Neural cell (in vitro differentiated cells): ENCODE data around the gene WDSUB1. TPM values are rescaled to one million over a fixed set of nuclear protein-coding genes. Genes with fewer than 3 reads are reported as not detected.
A peak's percentile ranks its signal among the peaks of the same experiment; 100 is the strongest.

Source experiments
- H2AFZ ChIP-seq: fragments of 200-600, 300-800 bp; sonication (generic), shearing (Covaris generic); 2 replicates; pipeline ENCODE4 v1.6.0; 2014; ENCODE audit warnings: low read depth, mild to moderate bottlenecking, antibody characterized with exemption, low read length, moderate library complexity
- H3F3A ChIP-seq: fragments of 200-600 bp; shearing (Covaris generic); 2 replicates; pipeline ENCODE4 v1.6.1; 2016; ENCODE audit warnings: mild to moderate bottlenecking, moderate library complexity, mixed read lengths, antibody characterized with exemption, low read length; ENCODE audit not compliant: insufficient read depth, poor library complexity, severe bottlenecking
- H3K27ac ChIP-seq: fragments of 200-600, 300-800 bp; sonication (generic), shearing (Covaris generic); 2 replicates; pipeline ENCODE4 v1.5.1; 2014; ENCODE audit warnings: mild to moderate bottlenecking, low read length, moderate library complexity
- H3K27me3 ChIP-seq: fragments of 300-800, 200-600 bp; sonication (generic), shearing (Covaris generic); 2 replicates; pipeline ENCODE4 v1.6.0; 2014; ENCODE audit warnings: mild to moderate bottlenecking, low read depth, low read length, moderate library complexity; ENCODE audit not compliant: insufficient read depth
- H3K36me3 ChIP-seq: fragments of 300-800, 200-600 bp; sonication (generic), shearing (Covaris generic); 2 replicates; pipeline ENCODE4 v1.5.1; 2014; ENCODE audit warnings: mild to moderate bottlenecking, antibody characterized with exemption, low read length, moderate library complexity; ENCODE audit not compliant: insufficient read depth
- H3K4me2 ChIP-seq: fragments of 300-800, 200-600 bp; sonication (generic), shearing (Covaris generic); 2 replicates; pipeline ENCODE4 v1.6.0; 2014; ENCODE audit warnings: mild to moderate bottlenecking, low read length
- H3K4me3 ChIP-seq: fragments of 300-800, 200-600 bp; sonication (generic), shearing (Covaris generic); 2 replicates; pipeline ENCODE4 v1.5.1; 2014; ENCODE audit warnings: mild to moderate bottlenecking, low read length, moderate library complexity
- H3K79me2 ChIP-seq: fragments of 200-600 bp; shearing (Covaris generic); replicated peaks from 2 replicates; pipeline ENCODE4 v1.6.0; 2014; ENCODE audit warnings: mild to moderate bottlenecking, low read length, moderate library complexity; ENCODE audit not compliant: insufficient read depth
- H3K9ac ChIP-seq: fragments of 300-800, 200-600 bp; sonication (generic), shearing (Covaris generic); 2 replicates; pipeline ENCODE4 v1.6.1; 2016; ENCODE audit warnings: mild to moderate bottlenecking, low read length, mixed read lengths
- H3K9me2 ChIP-seq: fragments of 200-600 bp; shearing (Covaris generic); 2 replicates; pipeline ENCODE4 v1.6.1; 2016; ENCODE audit warnings: mild to moderate bottlenecking, low read length, mixed read lengths; ENCODE audit not compliant: insufficient read depth
- H3K9me3 ChIP-seq: fragments of 200-600, 300-800 bp; sonication (generic), shearing (Covaris generic); 2 replicates; pipeline ENCODE4 v1.6.1; 2016; ENCODE audit warnings: mild to moderate bottlenecking, mixed run types, low read length, moderate library complexity, mixed read lengths
- H4K20me1 ChIP-seq: fragments of 200-600 bp; shearing (Covaris generic); 2 replicates; pipeline ENCODE4 v1.6.1; 2016; ENCODE audit warnings: mild to moderate bottlenecking, mixed run types; ENCODE audit not compliant: insufficient read depth
- EP300 ChIP-seq: fragments of 450-650 bp; conservative IDR thresholded peaks from 2 replicates; pipeline ENCODE4 v1.6.1; 2014; ENCODE audit warnings: antibody characterized with exemption, mild to moderate bottlenecking, moderate library complexity; ENCODE audit not compliant: poor library complexity, severe bottlenecking
- EZH2 ChIP-seq: fragments of 200-600, 300-800 bp; shearing (Covaris generic), sonication (generic); IDR thresholded peaks from 2 replicates; pipeline ENCODE4 v1.6.1; 2014; ENCODE audit warnings: antibody characterized with exemption, low read length, borderline replicate concordance, mild to moderate bottlenecking; ENCODE audit not compliant: insufficient read depth, poor library complexity, severe bottlenecking
- MXI1 ChIP-seq: fragments of 450-650 bp; conservative IDR thresholded peaks from 2 replicates; pipeline ENCODE4 v1.6.1; 2014; ENCODE audit warnings: antibody characterized with exemption, mild to moderate bottlenecking; ENCODE audit not compliant: poor library complexity, severe bottlenecking
- POLR2AphosphoS5 ChIP-seq: IDR thresholded peaks from 2 replicates; pipeline ENCODE4 v1.6.1; 2012
- RAD21 ChIP-seq: fragments of 450-650 bp; conservative IDR thresholded peaks from 2 replicates; pipeline ENCODE4 v1.6.1; 2014; ENCODE audit warnings: antibody characterized with exemption, mild to moderate bottlenecking, moderate library complexity
- SMC3 ChIP-seq: fragments of 450-650 bp; conservative IDR thresholded peaks from 2 replicates; pipeline ENCODE4 v1.6.1; 2014; ENCODE audit warnings: antibody characterized with exemption, mild to moderate bottlenecking, moderate library complexity; ENCODE audit not compliant: poor library complexity
- TAF1 ChIP-seq: IDR thresholded peaks from 2 replicates; pipeline ENCODE4 v1.6.1; 2012; ENCODE audit warnings: low read depth
- polyA plus RNA-seq: library from polyadenylated mRNA; depleted of rRNA; stranded (reverse); fragments of >200 nt; gene quantifications from 2 replicates; pipeline ENCODE4 v1.2.3, GENCODE V29; 2014
- TF ChIP-seq, protein P1 (sequence below): fragments of 450-650 bp; IDR thresholded peaks from 2 replicates; pipeline ENCODE4 v1.5.1; 2014; ENCODE audit warnings: antibody characterized with exemption, mild to moderate bottlenecking, moderate library complexity; ENCODE audit not compliant: poor library complexity, severe bottlenecking
- TF ChIP-seq, protein P2 (sequence below): IDR thresholded peaks from 2 replicates; pipeline ENCODE4 v1.6.1; 2012; ENCODE audit warnings: borderline replicate concordance

Gene WDSUB1
- polyA plus RNA-seq, 1 donor from 2014 or later: 11.1 TPM

DNA sequence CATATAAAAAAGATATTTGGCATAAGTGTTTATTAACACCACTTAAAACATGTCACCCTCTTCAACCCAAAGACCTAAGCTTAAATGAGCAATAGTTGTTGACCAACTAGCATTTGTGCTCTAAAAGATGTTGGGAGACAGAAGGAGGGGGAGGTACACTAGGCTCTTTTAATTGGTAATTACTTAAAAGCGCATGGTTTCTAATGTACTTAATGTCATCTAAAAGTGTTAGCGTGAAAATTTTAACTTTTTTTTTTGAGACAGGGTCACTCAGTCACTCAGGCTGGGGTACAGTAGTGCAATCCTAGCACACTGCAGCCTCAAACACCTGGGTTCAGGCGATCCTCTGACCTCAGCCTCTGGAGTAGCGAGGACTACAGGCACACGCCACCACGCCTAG lies 5.5 kb downstream of the WDSUB1 start:
- H4K20me1 ChIP-seq: no peaks in the 10 kb centered on the region
- no peaks in the 10 kb centered on the region for H3K36me3 ChIP-seq
- no peaks in the 10 kb centered on the region for H3K79me2 ChIP-seq
- H3K9me2 ChIP-seq: no peaks in the 10 kb centered on the region
- TF ChIP-seq, protein P1, sequence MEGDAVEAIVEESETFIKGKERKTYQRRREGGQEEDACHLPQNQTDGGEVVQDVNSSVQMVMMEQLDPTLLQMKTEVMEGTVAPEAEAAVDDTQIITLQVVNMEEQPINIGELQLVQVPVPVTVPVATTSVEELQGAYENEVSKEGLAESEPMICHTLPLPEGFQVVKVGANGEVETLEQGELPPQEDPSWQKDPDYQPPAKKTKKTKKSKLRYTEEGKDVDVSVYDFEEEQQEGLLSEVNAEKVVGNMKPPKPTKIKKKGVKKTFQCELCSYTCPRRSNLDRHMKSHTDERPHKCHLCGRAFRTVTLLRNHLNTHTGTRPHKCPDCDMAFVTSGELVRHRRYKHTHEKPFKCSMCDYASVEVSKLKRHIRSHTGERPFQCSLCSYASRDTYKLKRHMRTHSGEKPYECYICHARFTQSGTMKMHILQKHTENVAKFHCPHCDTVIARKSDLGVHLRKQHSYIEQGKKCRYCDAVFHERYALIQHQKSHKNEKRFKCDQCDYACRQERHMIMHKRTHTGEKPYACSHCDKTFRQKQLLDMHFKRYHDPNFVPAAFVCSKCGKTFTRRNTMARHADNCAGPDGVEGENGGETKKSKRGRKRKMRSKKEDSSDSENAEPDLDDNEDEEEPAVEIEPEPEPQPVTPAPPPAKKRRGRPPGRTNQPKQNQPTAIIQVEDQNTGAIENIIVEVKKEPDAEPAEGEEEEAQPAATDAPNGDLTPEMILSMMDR: no peak
- TF ChIP-seq POLR2AphosphoS5 (no peak), RAD21 (no peak), MXI1 (no peak), EP300 (no peak)
- TF ChIP-seq, protein P2, sequence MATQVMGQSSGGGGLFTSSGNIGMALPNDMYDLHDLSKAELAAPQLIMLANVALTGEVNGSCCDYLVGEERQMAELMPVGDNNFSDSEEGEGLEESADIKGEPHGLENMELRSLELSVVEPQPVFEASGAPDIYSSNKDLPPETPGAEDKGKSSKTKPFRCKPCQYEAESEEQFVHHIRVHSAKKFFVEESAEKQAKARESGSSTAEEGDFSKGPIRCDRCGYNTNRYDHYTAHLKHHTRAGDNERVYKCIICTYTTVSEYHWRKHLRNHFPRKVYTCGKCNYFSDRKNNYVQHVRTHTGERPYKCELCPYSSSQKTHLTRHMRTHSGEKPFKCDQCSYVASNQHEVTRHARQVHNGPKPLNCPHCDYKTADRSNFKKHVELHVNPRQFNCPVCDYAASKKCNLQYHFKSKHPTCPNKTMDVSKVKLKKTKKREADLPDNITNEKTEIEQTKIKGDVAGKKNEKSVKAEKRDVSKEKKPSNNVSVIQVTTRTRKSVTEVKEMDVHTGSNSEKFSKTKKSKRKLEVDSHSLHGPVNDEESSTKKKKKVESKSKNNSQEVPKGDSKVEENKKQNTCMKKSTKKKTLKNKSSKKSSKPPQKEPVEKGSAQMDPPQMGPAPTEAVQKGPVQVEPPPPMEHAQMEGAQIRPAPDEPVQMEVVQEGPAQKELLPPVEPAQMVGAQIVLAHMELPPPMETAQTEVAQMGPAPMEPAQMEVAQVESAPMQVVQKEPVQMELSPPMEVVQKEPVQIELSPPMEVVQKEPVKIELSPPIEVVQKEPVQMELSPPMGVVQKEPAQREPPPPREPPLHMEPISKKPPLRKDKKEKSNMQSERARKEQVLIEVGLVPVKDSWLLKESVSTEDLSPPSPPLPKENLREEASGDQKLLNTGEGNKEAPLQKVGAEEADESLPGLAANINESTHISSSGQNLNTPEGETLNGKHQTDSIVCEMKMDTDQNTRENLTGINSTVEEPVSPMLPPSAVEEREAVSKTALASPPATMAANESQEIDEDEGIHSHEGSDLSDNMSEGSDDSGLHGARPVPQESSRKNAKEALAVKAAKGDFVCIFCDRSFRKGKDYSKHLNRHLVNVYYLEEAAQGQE: no peak
- H3K27ac ChIP-seq: no peak overlapping the region
- no peaks in the 10 kb centered on the region for H3K9me3 ChIP-seq
- H3K27me3 ChIP-seq: no peaks in the 10 kb centered on the region
- H3F3A ChIP-seq: no peaks in the 10 kb centered on the region
- no peak overlapping the region for H3K4me3 ChIP-seq
- no peak overlapping the region for H3K9ac ChIP-seq
- no peak overlapping the region for H3K4me2 ChIP-seq
- H2AFZ ChIP-seq: no peak overlapping the region

DNA sequence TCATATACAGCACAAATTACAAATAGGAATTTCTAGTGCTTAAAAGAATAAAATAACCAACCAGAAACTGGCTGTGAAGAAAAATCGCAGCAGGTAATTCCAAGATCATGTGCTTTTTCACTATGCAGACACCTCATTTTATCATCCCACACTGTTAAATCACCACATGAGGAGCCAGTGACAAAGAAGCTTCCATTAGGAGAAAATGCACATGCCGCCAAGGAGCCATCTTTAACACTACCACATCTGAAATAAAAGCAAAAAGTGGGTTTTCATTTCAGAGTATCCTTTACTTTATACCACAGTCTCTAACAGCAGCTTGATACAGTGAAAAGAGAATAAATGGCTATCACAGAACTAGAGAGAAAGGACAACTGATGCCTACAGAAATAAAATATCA lies 6.8 kb downstream of the WDSUB1 start:
- Histone ChIP-seq H3F3A (no peaks in the 10 kb centered on the region), H3K27me3 (no peaks in the 10 kb centered on the region), H2AFZ (no peak overlapping the region), H4K20me1 (no peaks in the 10 kb centered on the region), H3K9me2 (no peaks in the 10 kb centered on the region), H3K79me2 (no peaks in the 10 kb centered on the region), H3K4me3 (no peak overlapping the region), H3K4me2 (no peak overlapping the region), H3K36me3 (no peaks in the 10 kb centered on the region), H3K9ac (no peak overlapping the region), H3K27ac (peak overlapping the region; percentile 53), H3K9me3 (no peaks in the 10 kb centered on the region)
- TF ChIP-seq POLR2AphosphoS5: peak; percentile 43
- TF ChIP-seq SMC3: no peak

DNA sequence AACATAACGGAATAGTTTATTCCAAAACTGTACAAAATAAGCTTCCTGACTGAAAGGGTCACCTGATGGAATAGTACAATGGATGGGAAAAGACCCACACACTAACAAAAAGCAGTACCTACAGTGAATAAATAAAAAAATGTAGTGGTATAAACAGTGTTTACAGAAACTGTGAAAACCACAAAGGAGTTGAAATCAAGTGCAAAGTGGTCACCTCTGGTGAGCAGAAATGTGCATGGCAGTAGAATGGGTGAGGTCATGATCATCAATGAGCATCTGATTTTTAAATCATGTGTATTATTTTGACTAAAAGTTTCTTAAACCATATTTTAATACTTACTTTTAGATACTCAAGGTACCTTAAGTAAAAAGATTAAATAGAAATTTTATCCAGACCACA lies 11.4 kb downstream of the WDSUB1 start:
- H3F3A ChIP-seq: no peaks in the 10 kb centered on the region
- no peaks in the 10 kb centered on the region for H4K20me1 ChIP-seq
- no peak overlapping the region for H3K4me2 ChIP-seq
- H3K9me2 ChIP-seq: no peaks in the 10 kb centered on the region
- H2AFZ ChIP-seq: no peak overlapping the region
- no peaks in the 10 kb centered on the region for H3K36me3 ChIP-seq
- TF ChIP-seq EP300 (no peak), SMC3 (no peak), TAF1 (no peak), RAD21 (no peak), POLR2AphosphoS5 (no peak), MXI1 (no peak), EZH2 (no peak)
- TF ChIP-seq, protein P2: no peak
- TF ChIP-seq, protein P1: no peak
- no peak overlapping the region for H3K4me3 ChIP-seq
- no peaks in the 10 kb centered on the region for H3K27me3 ChIP-seq
- no peak overlapping the region for H3K9ac ChIP-seq
- no peaks in the 10 kb centered on the region for H3K9me3 ChIP-seq
- H3K27ac ChIP-seq: no peak overlapping the region
- H3K79me2 ChIP-seq: no peaks in the 10 kb centered on the region
